Thoracic aorta (tissue), 2 donors: ENCODE results near the gene RELL2. TPM values are rescaled to one million over a fixed set of nuclear protein-coding genes. Genes with fewer than 3 reads are reported as not detected.

Source experiments
- ATAC-seq: fragments of 150-250 bp; one replicate; pipeline ENCODE4 v1.8.0; 2017; ENCODE audit warnings: low read depth; ENCODE audit not compliant: insufficient number of reproducible peaks, low FRiP score
- DNase-seq: peaks from one replicate; pipeline ENCODE4 v3.0.0-alpha.2; 2020; ENCODE audit warnings: low spot score
- H3K27ac ChIP-seq, 2 donors: fragments of 200-600 bp; sonication (generic); 1 replicate in 1 of 2; 2 replicates in 1 of 2; pipeline ENCODE4 v1.5.1; 2016; ENCODE audit warnings: mild to moderate bottlenecking in 2 of 2, moderate library complexity in 2 of 2
- H3K27me3 ChIP-seq: fragments of 200-600 bp; sonication (generic); replicated peaks from 2 replicates; pipeline ENCODE4 v1.6.0; 2016; ENCODE audit warnings: mild to moderate bottlenecking; ENCODE audit not compliant: insufficient read depth
- H3K36me3 ChIP-seq: fragments of 200-600 bp; sonication (generic); one replicate; pipeline ENCODE4 v1.5.1; 2016
- H3K4me1 ChIP-seq, 2 donors: fragments of 200-600 bp; sonication (generic); 1 replicate in 1 of 2; 2 replicates in 1 of 2; pipeline versions ENCODE4 v1.5.1 to v1.6.0; 2016; ENCODE audit warnings: low read depth in 2 of 2, mild to moderate bottlenecking in 1 of 2; ENCODE audit not compliant: control insufficient read depth in 1 of 2
- H3K4me3 ChIP-seq: fragments of 200-600 bp; sonication (generic); 2 replicates; pipeline ENCODE4 v1.5.1; 2016; ENCODE audit warnings: mild to moderate bottlenecking
- H3K9me3 ChIP-seq: fragments of 200-600 bp; sonication (generic); 2 replicates; pipeline ENCODE4 v1.5.1; 2016
- CTCF ChIP-seq: fragments of 200-600 bp; sonication (generic); IDR thresholded peaks from one replicate; pipeline ENCODE4 v1.5.1; 2019; ENCODE audit warnings: antibody characterized with exemption
- total RNA-seq, 2 donors: library from RNA; depleted of rRNA; stranded (reverse); fragments of >200 nt; gene quantifications; one replicate each; pipeline versions ENCODE4 v1.1.0 to v1.2.3, GENCODE V29; 2016

Gene RELL2
- total RNA-seq, 2 donors from 2014 or later = 1.6 to 3.2 TPM

GRCh38 chr5:141685591-141685990 lies 48.8 kb downstream of the RELL2 start:
- H3K4me3 ChIP-seq = no peak overlapping the region
- H3K9me3 ChIP-seq = no peaks in the 10 kb centered on the region
- H3K27me3 ChIP-seq = no peaks in the 10 kb centered on the region
- no peak overlapping the region for H3K27ac ChIP-seq
- H3K4me1 ChIP-seq = peaks cover 4 to 20% of the 10 kb centered on the region in 2 donors
- no peaks in the 10 kb centered on the region for H3K36me3 ChIP-seq
- ATAC-seq (no peak), DNase-seq (no peak)
- TF ChIP-seq CTCF = no peak

DNA sequence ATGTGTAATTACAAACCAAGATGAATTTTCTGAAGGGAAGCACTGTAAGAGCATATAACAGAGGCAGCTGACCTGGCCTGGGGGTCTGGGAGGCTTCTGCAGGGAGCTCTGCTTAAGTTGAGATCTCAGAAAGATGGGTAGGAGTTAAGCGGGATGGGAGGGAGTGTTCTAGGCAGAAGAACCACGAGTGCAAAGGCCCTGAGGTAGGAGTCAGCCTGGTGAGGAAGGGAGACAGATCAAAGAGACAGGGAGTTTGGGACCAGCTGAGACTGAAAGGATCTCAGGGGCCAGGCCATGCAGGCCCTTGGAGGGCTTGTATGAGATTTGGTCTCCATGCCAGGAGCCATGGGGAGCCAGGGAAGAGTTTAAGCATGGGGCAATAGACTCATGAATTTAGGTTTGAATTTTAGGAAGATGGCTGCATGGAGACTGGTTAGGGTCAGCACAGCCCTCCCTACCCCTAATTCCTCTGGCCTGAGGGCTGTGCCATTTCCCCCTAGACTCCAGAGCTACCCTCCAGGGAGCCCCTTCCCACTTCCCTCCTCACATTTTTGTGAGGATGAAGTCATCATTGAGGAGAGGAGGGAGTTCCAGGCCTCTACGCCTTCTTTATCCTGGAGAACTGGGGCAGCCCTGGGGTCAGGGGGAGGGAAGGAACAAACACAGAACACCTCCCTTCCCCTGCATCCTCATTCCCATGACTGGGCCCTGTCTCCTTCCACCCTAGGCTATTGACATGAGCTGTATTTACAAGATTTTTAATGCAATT lies 50.0 kb downstream of the RELL2 start:
- TF ChIP-seq CTCF = no peak
- Histone ChIP-seq H3K4me3 (no peak overlapping the region), H3K4me1 (peaks cover 0 to 9% of the 10 kb centered on the region in 2 donors), H3K36me3 (no peaks in the 10 kb centered on the region), H3K9me3 (no peaks in the 10 kb centered on the region), H3K27me3 (no peaks in the 10 kb centered on the region), H3K27ac (no peak overlapping the region)
- ATAC-seq (no peak), DNase-seq (no peak)

Other genes starting within 250 kb of the RELL2 start
- gene PCDHGB4, start 249.3 kb upstream of the RELL2 start, total RNA-seq = 10 to 100 TPM; 11.6 to 18.1 TPM
- gene PCDHGA8, start 244.4 kb upstream of the RELL2 start, total RNA-seq = 10 to 100 TPM in 1 of 2 donors, 1 to 10 TPM in 1; 7.5 to 13.9 TPM
- gene PCDHGB5, start 239.1 kb upstream of the RELL2 start, total RNA-seq = 10 to 100 TPM; 20.8 to 26.3 TPM
- gene PCDHGA9, start 234.2 kb upstream of the RELL2 start, total RNA-seq = 10 to 100 TPM; 12.0 to 18.6 TPM
- 10 to 100 TPM in 1 of 2 donors, 1 to 10 TPM in 1; 9.5 to 17.2 TPM for gene PCDHGB6, start 229.0 kb upstream of the RELL2 start, total RNA-seq
- 10 to 100 TPM; 11.1 to 14.4 TPM for gene PCDHGA10, start 224.0 kb upstream of the RELL2 start, total RNA-seq
- 10 to 100 TPM; 18.0 to 28.1 TPM for gene PCDHGB7, start 219.3 kb upstream of the RELL2 start, total RNA-seq
- gene PCDHGA11, start 215.9 kb upstream of the RELL2 start, total RNA-seq = 10 to 100 TPM; 10.4 to 11.6 TPM
- 10 to 100 TPM; 16.2 to 26.0 TPM for gene PCDHGA12, start 206.5 kb upstream of the RELL2 start, total RNA-seq
- 10 to 100 TPM; 61.3 to 99.9 TPM for gene PCDHGC3, start 161.0 kb upstream of the RELL2 start, total RNA-seq
- gene PCDHGC4, start 152.0 kb upstream of the RELL2 start, total RNA-seq = 1 to 10 TPM; 6.4 to 7.9 TPM
- 1 to 10 TPM; 5.7 to 6.9 TPM for gene PCDHGC5, start 147.9 kb upstream of the RELL2 start, total RNA-seq
- gene DIAPH1, start 18.0 kb upstream of the RELL2 start, total RNA-seq = 10 to 100 TPM; 91.0 to 93.1 TPM
- gene HDAC3, start 148 bp upstream of the RELL2 start, total RNA-seq = 10 to 100 TPM; 53.5 to 56.2 TPM
- gene FCHSD1, start 14.4 kb downstream of the RELL2 start, total RNA-seq = 10 to 100 TPM; 42.6 to 47.0 TPM
- 10 to 100 TPM; 15.0 to 16.2 TPM for gene ARAP3, start 45.2 kb downstream of the RELL2 start, total RNA-seq
- gene PCDH1, start 241.4 kb downstream of the RELL2 start, total RNA-seq = 10 to 100 TPM; 24.6 to 43.4 TPM